GM12892 (cell line): ENCODE data around the gene MORC4.

Source experiments
- POLR2A ChIP-seq: IDR thresholded peaks from 2 replicates; pipeline ENCODE4 v1.6.1; 2011; ENCODE audit warnings: low read depth, low read length, control low read depth
- TAF1 ChIP-seq: IDR thresholded peaks from 2 replicates; pipeline ENCODE4 v1.6.1; 2011; ENCODE audit warnings: low read depth, mild to moderate bottlenecking, control low read depth, low read length, borderline replicate concordance

GRCh38 chrX:106955004-106955772 is 44.8 kb downstream of the MORC4 start:
- TF ChIP-seq POLR2A (no peak), TAF1 (no peak)
